ENCODE data around the gene ENG.
A peak's percentile ranks its signal among the peaks of the same experiment; 100 is the strongest.

Gene ENG

GRCh38 chr9:127770905-127771569, 83.4 kb downstream of the ENG start:
- peak; percentile 91 for DNase-seq

- DNase-seq: no peak
Measured at GRCh38 chr9:127770583-127770904, 83.9 kb downstream of the ENG start.

GRCh38 chr9:127769929-127770582, 84.4 kb downstream of the ENG start:
- no peak for DNase-seq

GRCh38 chr9:127769101-127769500, 85.4 kb downstream of the ENG start:
- no peak for DNase-seq

- DNase-seq: no peak
Measured at GRCh38 chr9:127768698-127769097, 85.8 kb downstream of the ENG start.

GRCh38 chr9:127767909-127768331, 86.5 kb downstream of the ENG start:
- DNase-seq: no peak

- DNase-seq: no peak
Measured at GRCh38 chr9:127767410-127767809, 87.0 kb downstream of the ENG start.

GRCh38 chr9:127765418-127765817, 89.0 kb downstream of the ENG start:
- DNase-seq: no peak

Data from activated CD4-positive, alpha-beta T cell treated with anti-CD3 and anti-CD28 coated beads, Interleukin-2, amount 50 U/mL, for 1 hour (primary cell).